Measurements from ENCODE around the gene BSDC1. TPM values are rescaled to one million over a fixed set of nuclear protein-coding genes. Genes with fewer than 3 reads are reported as not detected.

BSDC1 gene
- total RNA-seq, 4 donors from 2014 or later: 93.0 to 132 (median 101) TPM

- no peak for DNase-seq
- H3K4me3 ChIP-seq (replicated peaks in 1 of 3): no peak overlapping the region
- peak overlapping the region; percentile 85 to 90 (median 87) for H3K27ac ChIP-seq
- TF ChIP-seq POLR2A (IDR thresholded peaks at IDR 0.05) (no peak), CTCF (IDR thresholded peaks at IDR 0.05) (no peak)
- 89 to 93% methylated on average over 12 of the region's 12 CpGs for WGBS, 2 donors
- H3K36me3 ChIP-seq: peaks cover 24 to 25% of the 10 kb centered on the region in 2 donors
- intact Hi-C loops (cut with DNase I): loop anchor here (10.0 kb wide), 1 partner anchor 97 kb away; no protein-coding TSS in a partner anchor
- H3K4me1 ChIP-seq: peaks cover 49 to 52% of the 10 kb centered on the region in 2 donors
- no peaks in the 10 kb centered on the region for H3K27me3 ChIP-seq
- H3K9me3 ChIP-seq: no peaks in the 10 kb centered on the region
These were observed 62.7 kb downstream of the BSDC1 start for GRCh38 chr1:32331549-32331948.

GRCh38 chr1:32330558-32331151 lies 63.6 kb downstream of the BSDC1 start:
- DNase-seq: no peak
- H3K4me3 ChIP-seq (replicated peaks in 1 of 3): no peak overlapping the region
- H3K27ac ChIP-seq: peak overlapping the region in 2 of 3 donors; percentile 46 to 87
- TF ChIP-seq POLR2A (IDR thresholded peaks at IDR 0.05) (no peak), CTCF (IDR thresholded peaks at IDR 0.05) (no peak)
- H3K27me3 ChIP-seq: no peaks in the 10 kb centered on the region
- H3K4me1 ChIP-seq: peaks cover 45 to 49% of the 10 kb centered on the region in 2 donors
- peaks cover 24 to 25% of the 10 kb centered on the region in 2 donors for H3K36me3 ChIP-seq
- WGBS, 2 donors: 71 to 80% methylated on average over 12 of the region's 12 CpGs
- intact Hi-C loops (cut with DNase I): loop anchor here (10.0 kb wide), 1 partner anchor 96 kb away; no protein-coding TSS in a partner anchor
- H3K9me3 ChIP-seq: no peaks in the 10 kb centered on the region

- H3K4me3 ChIP-seq (replicated peaks in 1 of 3): no peak overlapping the region
- no peak for DNase-seq
- peak overlapping the region in 2 of 3 donors; percentile 46 to 87 for H3K27ac ChIP-seq
- no peaks in the 10 kb centered on the region for H3K9me3 ChIP-seq
- intact Hi-C loops (cut with DNase I): loop anchor here (10.0 kb wide), 1 partner anchor 95 kb away; no protein-coding TSS in a partner anchor
- WGBS, 2 donors: 93 to 94% methylated on average over 4 of the region's 4 CpGs
- peaks cover 44 to 49% of the 10 kb centered on the region in 2 donors for H3K4me1 ChIP-seq
- H3K36me3 ChIP-seq: peaks cover 25 to 27% of the 10 kb centered on the region in 2 donors
- no peak for TF ChIP-seq POLR2A (IDR thresholded peaks at IDR 0.05)
- no peak for TF ChIP-seq CTCF (IDR thresholded peaks at IDR 0.05)
- no peaks in the 10 kb centered on the region for H3K27me3 ChIP-seq
These were observed 64.2 kb downstream of the BSDC1 start for GRCh38 chr1:32329931-32330466.

GRCh38 chr1:32327204-32327603 lies 67.0 kb downstream of the BSDC1 start:
- no peak for DNase-seq
- no peaks in the 10 kb centered on the region for H3K9me3 ChIP-seq
- no peak overlapping the region for H3K27ac ChIP-seq
- TF ChIP-seq CTCF (IDR thresholded peaks at IDR 0.05): no peak
- no peak for TF ChIP-seq POLR2A (IDR thresholded peaks at IDR 0.05)
- H3K4me3 ChIP-seq (replicated peaks in 1 of 3): no peak overlapping the region
- no peaks in the 10 kb centered on the region for H3K27me3 ChIP-seq
- WGBS, 2 donors: 96% methylated on average over 9 to 11 of the region's 11 CpGs
- peaks cover 31 to 32% of the 10 kb centered on the region in 2 donors for H3K36me3 ChIP-seq
- peaks cover 18 to 22% of the 10 kb centered on the region in 2 donors for H3K4me1 ChIP-seq
- intact Hi-C loops (cut with DNase I): no loop called here

- DNase-seq: no peak
- WGBS, 2 donors: 68 to 76% methylated on average over 5 of the region's 5 CpGs
- no peaks in the 10 kb centered on the region for H3K27me3 ChIP-seq
- H3K9me3 ChIP-seq: no peaks in the 10 kb centered on the region
- H3K36me3 ChIP-seq: peaks cover 7 to 11% of the 10 kb centered on the region in 2 donors
- no peak for TF ChIP-seq CTCF (IDR thresholded peaks at IDR 0.05)
- TF ChIP-seq POLR2A (IDR thresholded peaks at IDR 0.05): no peak
- no peak overlapping the region for H3K4me3 ChIP-seq (replicated peaks in 1 of 3)
- H3K4me1 ChIP-seq: no peaks in the 10 kb centered on the region
- intact Hi-C loops (cut with DNase I): no loop called here
- H3K27ac ChIP-seq: no peak overlapping the region
These were observed 72.4 kb downstream of the BSDC1 start for GRCh38 chr1:32321712-32322291.
